Spleen (tissue), 11 donors: ENCODE measurements around the gene RPRD1A. TPM values are rescaled to one million over a fixed set of nuclear protein-coding genes. Genes with fewer than 3 reads are reported as not detected.
A peak's percentile ranks its signal among the peaks of the same experiment; 100 is the strongest.
"Not testable (repeated sequence)": the region's sequence is repeated elsewhere in the genome, so short reads cannot be mapped to it uniquely, and the experiment has no call there.

Experiments
- DNase-seq: peaks from one replicate; pipeline ENCODE4 v3.0.0-alpha.2; 2020
- H3K27ac ChIP-seq, 8 donors: fragments of 200-600 bp; sonication (generic) in 7 of 8; 1 replicate in 4 of 8; 2 replicates in 4 of 8; pipeline versions ENCODE4 v1.5.0 to v1.8.0; 2016 to 2021; ENCODE audit warnings: inconsistent platforms in 4 of 8, mild to moderate bottlenecking in 4 of 8, moderate library complexity in 1 of 8
- H3K27me3 ChIP-seq, 7 donors: fragments of 200-600 bp; sonication (generic) in 6 of 7; replicated peaks in 1 of 7; 1 replicate in 4 of 7; 2 replicates in 3 of 7; pipeline versions ENCODE4 v1.5.0 to v1.8.0; 2016 to 2021; ENCODE audit warnings: inconsistent platforms in 3 of 7, mild to moderate bottlenecking in 1 of 7
- H3K36me3 ChIP-seq, 6 donors: fragments of 200-600 bp; sonication (generic) in 5 of 6; 1 replicate in 4 of 6; 2 replicates in 2 of 6; pipeline versions ENCODE4 v1.5.0 to v1.8.0; 2016 to 2021; ENCODE audit warnings: inconsistent platforms in 2 of 6
- H3K4me1 ChIP-seq, 6 donors: fragments of 200-600 bp; sonication (generic) in 5 of 6; 1 replicate in 3 of 6; 2 replicates in 3 of 6; pipeline versions ENCODE4 v1.5.0 to v1.8.0; 2016 to 2021; ENCODE audit warnings: inconsistent platforms in 3 of 6
- H3K4me3 ChIP-seq, 8 donors: fragments of 200-600 bp; sonication (generic) in 7 of 8; 1 replicate in 4 of 8; 2 replicates in 4 of 8; pipeline versions ENCODE4 v1.5.0 to v1.8.0; 2016 to 2021; ENCODE audit warnings: inconsistent platforms in 4 of 8, mild to moderate bottlenecking in 4 of 8, moderate library complexity in 2 of 8
- H3K9me3 ChIP-seq, 8 donors: fragments of 200-600 bp; sonication (generic) in 7 of 8; 1 replicate in 4 of 8; 2 replicates in 4 of 8; pipeline versions ENCODE4 v1.5.0 to v1.8.0; 2016 to 2021; ENCODE audit warnings: inconsistent platforms in 4 of 8
- CTCF ChIP-seq, 11 experiments: fragments of 200-600 bp in 7 of 11; fragments of 450-650 bp in 4 of 11; sonication (generic) in 4 of 11; IDR thresholded peaks in 8 of 11; conservative IDR thresholded peaks in 3 of 11; 1 replicate in 7 of 11; 2 replicates in 4 of 11; pipeline versions ENCODE4 v1.4.0 to v1.8.0; 2016 to 2021; ENCODE audit warnings: antibody characterized with exemption in 11 of 11, inconsistent platforms in 4 of 11, mild to moderate bottlenecking in 1 of 11
- POLR2A ChIP-seq, 3 donors: fragments of 450-650 bp; IDR thresholded peaks; one replicate each; pipeline ENCODE4 v1.5.1; 2017; ENCODE audit warnings: antibody characterized with exemption in 3 of 3, mild to moderate bottlenecking in 1 of 3
- POLR2AphosphoS5 ChIP-seq, 3 donors: sonication (generic); formaldehyde crosslinking; IDR thresholded peaks; one replicate each; pipeline ENCODE4 v1.5.1; 2017; ENCODE audit warnings: antibody characterized with exemption in 3 of 3
- WGBS, 5 donors: extraction: QIAGEN DNeasy Blood & Tissue Kit in 3 of 5; methylation state at CpG; one replicate each; pipeline versions ENCODE4 v1.1.5 to v1.1.7; 2013 to 2018; 5-methylcytosine and 5-hydroxymethylcytosine counted together
- intact Hi-C: fragments of 100-400 bp; cut with DNase I; formaldehyde crosslinking; loops from one replicate; pipeline ENCODE4 v1.15.0; 2023; ENCODE audit warnings: low total_unique reads
- polyA plus RNA-seq, 3 donors: library from polyadenylated mRNA; stranded (reverse); fragments of 200-250 nt; gene quantifications; one replicate each; pipeline ENCODE4 v1.2.1, GENCODE V29; 2013
- total RNA-seq, 7 donors: library from RNA; depleted of rRNA in 3 of 7; stranded (reverse); fragments of >200 nt in 3 of 7; fragmentation: NEBNext Ultra II Directional in 4 of 7; extraction: Animal tissue kit (Norgen Biotek cat#: 25700) in 4 of 7; gene quantifications; one replicate each; pipeline versions ENCODE4 v1.1.0 to v1.2.1, GENCODE V29; 2016 to 2021
- donor health status: healthy with polysubstance abuse.
- donor health status: DM: no; HTN: no; CAD: no; lungs with moderate emphysema.
- donor health status: DM: no; HTN: no; CAD: no.
- donor health status: Bipolar disorder and iron deficiency.
- donor health status: healthy.
- donor health status: DM: no; HTN: no; CAD: no.
- donor health status: DM: yes; HTN: yes; CAD: no.

RPRD1A gene
- total and polyA plus RNA-seq, 10 donors: 15.8 to 69.3 (median 47.1) TPM

- H3K27me3 ChIP-seq: no peaks in the 10 kb centered on the region
- H3K9me3 ChIP-seq: peaks cover 0 to 11% (median 5%) of the 10 kb centered on the region in 8 donors
- H3K4me3 ChIP-seq: no peak overlapping the region
- TF ChIP-seq POLR2A (IDR thresholded peaks at IDR 0.05) (no peak), POLR2AphosphoS5 (IDR thresholded peaks at IDR 0.05) (no peak)
- peaks cover 0 to 8% (median 0%) of the 10 kb centered on the region in 6 donors for H3K4me1 ChIP-seq
- intact Hi-C loops: no loop called here
- H3K27ac ChIP-seq: no peak overlapping the region
- H3K36me3 ChIP-seq: no peaks in the 10 kb centered on the region
- DNase-seq: no peak
- WGBS, 5 donors: 40 to 92% (median 73%) methylated on average over 2 to 8 of the region's 8 CpGs
Measured at GRCh38 chr18:36086186-36086585, 18.8 kb upstream of the RPRD1A start.

GRCh38 chr18:36085195-36085594 is 17.8 kb upstream of the RPRD1A start:
- Histone ChIP-seq H3K27ac (no peak overlapping the region), H3K4me1 (peaks cover 0 to 8% (median 0%) of the 10 kb centered on the region in 6 donors), H3K9me3 (peaks cover 0 to 21% (median 15%) of the 10 kb centered on the region in 8 donors), H3K36me3 (no peaks in the 10 kb centered on the region), H3K27me3 (no peaks in the 10 kb centered on the region), H3K4me3 (no peak overlapping the region)
- DNase-seq: no peak
- no peak for TF ChIP-seq CTCF (IDR thresholded peaks at IDR 0.05 in 8 of 11, conservative IDR thresholded peaks at IDR 0.05 in 3 of 11)
- TF ChIP-seq POLR2A (IDR thresholded peaks at IDR 0.05): no peak
- TF ChIP-seq POLR2AphosphoS5 (IDR thresholded peaks at IDR 0.05): no peak
- 67 to 95% (median 84%) methylated on average over 3 to 4 of the region's 4 CpGs for WGBS, 5 donors
- intact Hi-C loops: no loop called here

GRCh38 chr18:36083729-36084128 is 16.4 kb upstream of the RPRD1A start:
- H3K4me3 ChIP-seq: no peak overlapping the region
- intact Hi-C loops: no loop called here
- H3K4me1 ChIP-seq: peaks cover 0 to 8% (median 0%) of the 10 kb centered on the region in 6 donors
- no peak overlapping the region for H3K27ac ChIP-seq
- no peaks in the 10 kb centered on the region for H3K27me3 ChIP-seq
- no peak for DNase-seq
- no peaks in the 10 kb centered on the region for H3K36me3 ChIP-seq
- TF ChIP-seq POLR2A (IDR thresholded peaks at IDR 0.05) (no peak), POLR2AphosphoS5 (IDR thresholded peaks at IDR 0.05) (no peak), CTCF (IDR thresholded peaks at IDR 0.05 in 8 of 11, conservative IDR thresholded peaks at IDR 0.05 in 3 of 11) (no peak)
- WGBS, 5 donors: 56 to 64% (median 57%) methylated on average over 2 of the region's 2 CpGs
- H3K9me3 ChIP-seq: peaks cover 0 to 33% (median 18%) of the 10 kb centered on the region in 8 donors

- intact Hi-C loops: not testable (repeated sequence)
- 91 to 98% (median 95%) methylated on average over 2 of the region's 2 CpGs for WGBS, 5 donors
Measured at GRCh38 chr18:36081118-36081517, 13.8 kb upstream of the RPRD1A start.

GRCh38 chr18:36078751-36079529 is 11.6 kb upstream of the RPRD1A start:
- no peak overlapping the region for H3K4me3 ChIP-seq
- H3K27me3 ChIP-seq: peaks cover 0 to 5% (median 0%) of the 10 kb centered on the region in 7 donors
- H3K9me3 ChIP-seq: peaks cover 0 to 33% (median 18%) of the 10 kb centered on the region in 8 donors
- H3K4me1 ChIP-seq: peaks cover 0 to 20% (median 0%) of the 10 kb centered on the region in 6 donors
- no peak for DNase-seq
- intact Hi-C loops: no loop called here
- TF ChIP-seq CTCF (IDR thresholded peaks at IDR 0.05 in 8 of 11, conservative IDR thresholded peaks at IDR 0.05 in 3 of 11): no peak
- H3K27ac ChIP-seq: peak overlapping the region in 1 of 8 donors; percentile 14
- H3K36me3 ChIP-seq: no peaks in the 10 kb centered on the region
- 79 to 89% (median 87%) methylated on average over 6 of the region's 6 CpGs for WGBS, 5 donors

More at GRCh38 chr18:36081118-36081517, 13.8 kb upstream of the RPRD1A start:
- not testable (repeated sequence) for DNase-seq, H3K36me3 ChIP-seq, H3K27me3 ChIP-seq, H3K27ac ChIP-seq, H3K4me3 ChIP-seq
- Histone ChIP-seq H3K9me3 (peaks cover 0 to 33% (median 18%) of the 10 kb centered on the region in 8 donors), H3K4me1 (peaks cover 0 to 12% (median 0%) of the 10 kb centered on the region in 6 donors)

GRCh38 chr18:36077764-36078163 is 10.4 kb upstream of the RPRD1A start:
- H3K27ac ChIP-seq, H3K4me3 ChIP-seq, intact Hi-C loops, H3K27me3 ChIP-seq, DNase-seq, H3K36me3 ChIP-seq: not testable (repeated sequence)
- WGBS, 5 donors: 93 to 100% (median 98%) methylated on average over 4 to 26 of the region's 27 CpGs; no CpG with 5 or more reads in 1 of the 5 donors
- H3K9me3 ChIP-seq: peaks cover 0 to 33% (median 18%) of the 10 kb centered on the region in 8 donors
- H3K4me1 ChIP-seq: peaks cover 0 to 15% (median 0%) of the 10 kb centered on the region in 6 donors
